Heart left ventricle (tissue), 16 donors: ENCODE measurements around the gene DOHH. TPM values are rescaled to one million over a fixed set of nuclear protein-coding genes. Genes with fewer than 3 reads are reported as not detected.

Source experiments
- ATAC-seq, 4 donors: fragments of 200-7000 bp; cut with Tn5 transposase; one replicate each; pipeline ENCODE4 v1.9.1; 2020 to 2022; ENCODE audit warnings: moderate library complexity in 4 of 4, mild to moderate bottlenecking in 3 of 4, moderate number of reproducible peaks in 1 of 4
- DNase-seq, 5 donors: peaks; one replicate each; pipeline ENCODE4 v3.0.0-alpha.2; 2020
- H3K27ac ChIP-seq, 12 donors: fragments of 200-600 bp; sonication (generic) in 4 of 12; one replicate each; pipeline versions ENCODE4 v1.5.0 to v1.8.0; 2016 to 2022; ENCODE audit warnings: mild to moderate bottlenecking in 2 of 12
- H3K27me3 ChIP-seq, 9 donors: fragments of 200-600 bp; sonication (generic) in 2 of 9; one replicate each; pipeline versions ENCODE4 v1.5.1 to v1.8.0; 2016 to 2022; ENCODE audit warnings: mild to moderate bottlenecking in 3 of 9
- H3K36me3 ChIP-seq, 9 donors: fragments of 200-600 bp; sonication (generic) in 2 of 9; one replicate each; pipeline versions ENCODE4 v1.5.0 to v1.8.0; 2018 to 2022; ENCODE audit warnings: mild to moderate bottlenecking in 2 of 9
- H3K4me1 ChIP-seq, 12 donors: fragments of 200-600 bp; sonication (generic) in 4 of 12; one replicate each; pipeline versions ENCODE4 v1.5.0 to v1.8.0; 2016 to 2022; ENCODE audit warnings: mild to moderate bottlenecking in 3 of 12
- H3K4me3 ChIP-seq, 12 donors: fragments of 200-600 bp; sonication (generic) in 4 of 12; one replicate each; pipeline versions ENCODE4 v1.5.0 to v1.8.0; 2017 to 2022; ENCODE audit warnings: mild to moderate bottlenecking in 9 of 12, moderate library complexity in 4 of 12
- H3K9me3 ChIP-seq, 12 donors: fragments of 200-600 bp; sonication (generic) in 4 of 12; one replicate each; pipeline versions ENCODE4 v1.5.0 to v1.8.0; 2016 to 2022; ENCODE audit warnings: mild to moderate bottlenecking in 1 of 12
- CTCF ChIP-seq, 12 donors: fragments of 200-600 bp; sonication (generic) in 4 of 12; IDR thresholded peaks; one replicate each; pipeline versions ENCODE4 v1.5.0 to v1.8.0; 2018 to 2022; ENCODE audit warnings: antibody characterized with exemption in 12 of 12, mild to moderate bottlenecking in 5 of 12
- POLR2A ChIP-seq, 2 donors: fragments of 450-650 bp; IDR thresholded peaks; one replicate each; pipeline ENCODE4 v1.6.1; 2017; ENCODE audit warnings: antibody characterized with exemption in 2 of 2, mild to moderate bottlenecking in 2 of 2, moderate library complexity in 2 of 2
- WGBS, 4 donors: extraction: QIAGEN DNeasy Blood & Tissue Kit in 2 of 4; methylation state at CpG; one replicate each; pipeline versions ENCODE4 v1.1.5 to v1.1.7; 2013 to 2018; 5-methylcytosine and 5-hydroxymethylcytosine counted together
- intact Hi-C, 10 donors: fragments of 100-400 bp; cut with DNase I; formaldehyde crosslinking; loops; one replicate each; pipeline versions ENCODE4 v1.11.1 to v1.14.2; 2022
- polyA plus RNA-seq, 2 donors: library from polyadenylated mRNA; stranded (reverse); fragments of 200-250 nt; gene quantifications; one replicate each; pipeline ENCODE4 v1.2.3, GENCODE V29; 2013
- total RNA-seq, 9 donors: library from RNA; depleted of rRNA in 2 of 9; stranded (reverse); fragments of >200 nt in 2 of 9; fragmentation: NEBNext Ultra II Directional in 3 of 9; extraction: Animal tissue kit (Norgen Biotek cat#: 25700) in 3 of 9; gene quantifications; one replicate each; pipeline versions ENCODE4 v1.1.0 to v1.2.4, GENCODE V29; 2016 to 2023
- donor health status: ischemic (EF 13 %, LVEDD 7.1; RV severe dilation, severe dysfunction).
- donor health status: healthy with polysubstance abuse.
- donor health status: DM: no; HTN: yes; CAD: no.
- donor health status: DM: no; HTN: no; CAD: no.
- donor health status: ischemic (EF 25% LVEDD 6.9; RV normal size, moderate dysfunction).
- donor health status: ischemic (EF 25% LVEDD 5.7; RV mildly dilated, moderate dysfunction).
- donor health status: healthy.
- donor health status: DM: yes; HTN: yes; CAD: no.
- donor health status: ischemic (EF 35%, LVEDD 5.7; RV mildly dilated, moderate dysfunction).
- donor health status: nonischemic (EF 11% LVEDD 7.7; RV severe dilation, severe dysfunction).
- donor health status: DM: yes; HTN: yes; CAD: no.
- donor health status: PGD.
- donor health status: ischemic (EF 29% LVEDD 5.4; RV normal size, mild dysfunction).
- donor health status: nonischemic (EF 23%, LVEDD 6.1; RV moderate dilation, normal function).

Gene DOHH
- total and polyA plus RNA-seq, 11 donors = 7.4 to 34.3 (median 12.2) TPM

GRCh38 chr19:3528539-3529211, 28.2 kb upstream of the DOHH start:
- Histone ChIP-seq H3K27me3 (no peaks in the 10 kb centered on the region), H3K27ac (no peak overlapping the region), H3K9me3 (no peaks in the 10 kb centered on the region), H3K4me1 (no peaks in the 10 kb centered on the region), H3K4me3 (no peak overlapping the region), H3K36me3 (peaks cover 0 to 77% (median 68%) of the 10 kb centered on the region in 9 donors)
- DNase-seq (no peak), ATAC-seq (no peak)
- intact Hi-C loops = no loop called here
- 90 to 99% (median 95%) methylated on average over 20 of the region's 20 CpGs for WGBS, 4 donors
- TF ChIP-seq CTCF (IDR thresholded peaks at IDR 0.05) (no peak), POLR2A (IDR thresholded peaks at IDR 0.05) (no peak)

GRCh38 chr19:3528080-3528479, 27.6 kb upstream of the DOHH start:
- 91 to 97% (median 97%) methylated on average over 13 to 14 of the region's 14 CpGs for WGBS, 4 donors
- H3K4me1 ChIP-seq = no peaks in the 10 kb centered on the region
- DNase-seq = no peak
- intact Hi-C loops = no loop called here
- H3K4me3 ChIP-seq = no peak overlapping the region
- H3K9me3 ChIP-seq = no peaks in the 10 kb centered on the region
- no peaks in the 10 kb centered on the region for H3K27me3 ChIP-seq
- no peak for ATAC-seq
- TF ChIP-seq POLR2A (IDR thresholded peaks at IDR 0.05) (no peak), CTCF (IDR thresholded peaks at IDR 0.05) (no peak)
- H3K27ac ChIP-seq = no peak overlapping the region
- peaks cover 0 to 77% (median 68%) of the 10 kb centered on the region in 9 donors for H3K36me3 ChIP-seq

- H3K36me3 ChIP-seq = peaks cover 0 to 77% (median 67%) of the 10 kb centered on the region in 9 donors
- WGBS, 4 donors = 96 to 98% (median 97%) methylated on average over 21 of the region's 21 CpGs
These were observed 26.9 kb upstream of the DOHH start for GRCh38 chr19:3527238-3527910.

More at GRCh38 chr19:3527238-3527910, 26.9 kb upstream of the DOHH start:
- TF ChIP-seq POLR2A (IDR thresholded peaks at IDR 0.05) = no peak
- no peak for TF ChIP-seq CTCF (IDR thresholded peaks at IDR 0.05)
- Histone ChIP-seq H3K4me1 (no peaks in the 10 kb centered on the region), H3K27me3 (no peaks in the 10 kb centered on the region), H3K9me3 (no peaks in the 10 kb centered on the region), H3K27ac (no peak overlapping the region), H3K4me3 (no peak overlapping the region)
- no peak for ATAC-seq
- no peak for DNase-seq
- intact Hi-C loops = no loop called here
